Lower leg skin (tissue), 4 donors: Measurements from ENCODE around the gene RGS13. TPM values are rescaled to one million over a fixed set of nuclear protein-coding genes. Genes with fewer than 3 reads are reported as not detected.

ENCODE experiments used
- DNase-seq, 2 donors: peaks; one replicate each; pipeline ENCODE4 v3.0.0-alpha.2; 2019; ENCODE audit warnings: low spot score in 2 of 2
- H3K4me3 ChIP-seq: fragments of 200-600 bp; sonication (generic); 2 replicates; pipeline ENCODE4 v1.5.1; 2017; ENCODE audit warnings: mild to moderate bottlenecking, low read depth; ENCODE audit not compliant: poor library complexity, severe bottlenecking
- POLR2A ChIP-seq, 2 donors: fragments of 450-650 bp; IDR thresholded peaks; one replicate each; pipeline ENCODE4 v1.6.1; 2016 to 2017; ENCODE audit warnings: antibody characterized with exemption in 2 of 2, mild to moderate bottlenecking in 1 of 2, moderate library complexity in 1 of 2
- WGBS, 2 donors: methylation state at CpG; one replicate each; pipeline ENCODE4 v1.1.5; 2018; 5-methylcytosine and 5-hydroxymethylcytosine counted together
- intact Hi-C: fragments of 100-400 bp; cut with DNase I; formaldehyde crosslinking; loops from one replicate; pipeline ENCODE4 v1.15.0; 2023; ENCODE audit warnings: low total_unique reads
- total RNA-seq, 4 donors: library from RNA; depleted of rRNA; stranded (reverse); fragments of >200 nt; gene quantifications; one replicate each; pipeline ENCODE4 v1.1.0, GENCODE V29; 2016
- TF ChIP-seq, protein P1 (sequence below), 3 donors: fragments of 450-650 bp; IDR thresholded peaks; one replicate each; pipeline ENCODE4 v1.5.1; 2016; ENCODE audit warnings: antibody characterized with exemption in 3 of 3, mild to moderate bottlenecking in 3 of 3, moderate library complexity in 2 of 3

The RGS13 gene
- total RNA-seq, 4 donors from 2014 or later: 0.08 to 1.1 TPM; not detected in 2

DNA sequence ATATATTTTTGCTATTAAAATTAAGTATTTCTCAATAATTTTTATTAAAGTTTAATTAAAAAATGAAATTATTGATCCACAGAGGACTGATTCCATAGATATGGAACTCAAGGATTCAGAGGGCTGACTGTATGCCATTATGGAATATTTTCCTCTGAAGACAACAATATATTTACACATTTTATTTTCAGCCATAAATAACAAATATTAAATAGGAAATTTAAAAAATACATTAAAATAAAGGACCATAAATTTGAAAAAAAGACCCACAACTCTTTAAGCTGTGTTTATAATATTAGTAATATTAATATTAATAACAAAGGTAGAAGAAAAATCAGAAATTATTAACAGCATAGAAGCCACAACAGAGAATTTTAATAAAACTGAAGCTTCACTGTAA is 18.2 kb downstream of the RGS13 start:
- no peak for DNase-seq
- TF ChIP-seq, protein P1, sequence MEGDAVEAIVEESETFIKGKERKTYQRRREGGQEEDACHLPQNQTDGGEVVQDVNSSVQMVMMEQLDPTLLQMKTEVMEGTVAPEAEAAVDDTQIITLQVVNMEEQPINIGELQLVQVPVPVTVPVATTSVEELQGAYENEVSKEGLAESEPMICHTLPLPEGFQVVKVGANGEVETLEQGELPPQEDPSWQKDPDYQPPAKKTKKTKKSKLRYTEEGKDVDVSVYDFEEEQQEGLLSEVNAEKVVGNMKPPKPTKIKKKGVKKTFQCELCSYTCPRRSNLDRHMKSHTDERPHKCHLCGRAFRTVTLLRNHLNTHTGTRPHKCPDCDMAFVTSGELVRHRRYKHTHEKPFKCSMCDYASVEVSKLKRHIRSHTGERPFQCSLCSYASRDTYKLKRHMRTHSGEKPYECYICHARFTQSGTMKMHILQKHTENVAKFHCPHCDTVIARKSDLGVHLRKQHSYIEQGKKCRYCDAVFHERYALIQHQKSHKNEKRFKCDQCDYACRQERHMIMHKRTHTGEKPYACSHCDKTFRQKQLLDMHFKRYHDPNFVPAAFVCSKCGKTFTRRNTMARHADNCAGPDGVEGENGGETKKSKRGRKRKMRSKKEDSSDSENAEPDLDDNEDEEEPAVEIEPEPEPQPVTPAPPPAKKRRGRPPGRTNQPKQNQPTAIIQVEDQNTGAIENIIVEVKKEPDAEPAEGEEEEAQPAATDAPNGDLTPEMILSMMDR (IDR thresholded peaks at IDR 0.05): no peak
- no peak for TF ChIP-seq POLR2A (IDR thresholded peaks at IDR 0.05)
- intact Hi-C loops: loop anchor here (5.0 kb wide), 1 partner anchor 1202 kb away; no protein-coding TSS in a partner anchor
- no peak overlapping the region for H3K4me3 ChIP-seq

DNA sequence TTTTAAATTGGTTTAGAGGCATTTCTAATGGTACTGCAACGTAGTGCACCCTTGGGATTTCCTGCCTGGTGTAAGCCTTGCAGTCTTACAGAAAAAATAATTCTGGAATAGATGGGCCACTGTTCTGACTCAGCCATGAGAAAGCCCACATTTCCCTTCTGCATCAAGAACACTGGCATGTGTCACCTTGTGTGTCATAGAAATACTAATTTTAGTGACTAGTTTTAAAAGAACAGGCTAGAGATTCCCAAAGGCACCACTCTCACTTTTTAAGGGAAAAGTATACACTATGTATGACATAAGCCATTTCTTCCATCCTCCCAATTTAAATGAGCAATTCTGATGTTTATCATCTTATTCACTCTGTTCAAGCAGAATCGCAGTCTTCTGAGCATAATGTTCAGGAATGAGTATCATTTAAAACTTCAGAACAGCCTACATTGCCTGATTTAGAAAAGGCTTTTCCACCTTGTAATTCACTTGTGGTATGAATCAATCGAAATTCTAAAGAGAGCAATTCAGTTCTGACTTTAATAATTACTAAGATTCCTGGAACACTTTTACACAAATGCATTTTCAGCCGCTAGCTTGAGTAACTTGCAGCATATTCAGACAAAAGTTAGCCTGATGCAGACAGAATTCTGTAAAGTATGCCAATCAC is 18.8 kb downstream of the RGS13 start:
- DNase-seq: no peak
- H3K4me3 ChIP-seq: no peak overlapping the region
- 76 to 77% methylated on average over 4 of the region's 4 CpGs for WGBS, 2 donors
- intact Hi-C loops: loop anchor here (5.0 kb wide), 1 partner anchor 1202 kb away; no protein-coding TSS in a partner anchor
- TF ChIP-seq, protein P1 (IDR thresholded peaks at IDR 0.05): no peak
- TF ChIP-seq POLR2A (IDR thresholded peaks at IDR 0.05): no peak

DNA sequence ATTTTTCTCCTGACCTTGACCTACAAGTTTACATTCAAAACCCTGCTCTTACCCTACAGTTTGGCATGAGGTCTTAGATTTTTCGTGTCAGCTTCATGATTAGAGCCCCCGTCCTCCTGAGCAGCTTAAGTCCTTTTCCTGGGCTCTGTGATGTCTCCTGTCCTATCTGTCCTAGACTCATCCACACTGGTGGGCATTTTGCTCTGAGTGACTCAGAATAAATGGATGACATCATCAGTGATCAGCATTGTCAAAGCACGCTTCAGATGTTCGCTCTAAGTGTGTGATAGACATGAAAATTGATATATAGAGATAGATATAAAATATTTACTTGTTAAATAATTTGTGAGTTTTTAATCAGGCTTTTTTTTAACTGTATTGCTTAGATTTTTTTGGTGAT is 21.8 kb downstream of the RGS13 start:
- no peak overlapping the region for H3K4me3 ChIP-seq
- TF ChIP-seq POLR2A (IDR thresholded peaks at IDR 0.05): no peak
- TF ChIP-seq, protein P1 (IDR thresholded peaks at IDR 0.05): no peak
- intact Hi-C loops: no loop called here
- DNase-seq: no peak
- 84 to 89% methylated on average over 4 of the region's 4 CpGs for WGBS, 2 donors

DNA sequence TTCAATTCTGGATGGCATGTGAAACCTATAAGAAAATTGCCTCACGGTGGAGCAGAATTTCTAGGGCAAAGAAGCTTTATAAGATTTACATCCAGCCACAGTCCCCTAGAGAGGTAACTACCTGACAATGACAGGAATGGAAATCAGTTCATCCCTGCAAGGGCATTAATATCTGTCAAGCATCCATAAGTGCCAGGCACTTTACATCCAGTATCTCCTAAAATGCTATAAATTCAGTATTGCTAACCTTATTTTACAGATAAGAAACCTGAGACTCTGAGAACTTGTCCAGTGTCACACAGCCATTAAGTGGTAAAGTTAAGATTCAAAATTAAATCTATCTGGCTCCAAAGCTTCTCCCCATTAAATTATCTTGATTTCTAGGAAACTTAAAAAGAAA is 22.3 kb downstream of the RGS13 start:
- WGBS, 2 donors: 88 to 97% methylated on average over 1 of the region's 1 CpG
- no peak for DNase-seq
- intact Hi-C loops: no loop called here
- TF ChIP-seq, protein P1 (IDR thresholded peaks at IDR 0.05): no peak
- TF ChIP-seq POLR2A (IDR thresholded peaks at IDR 0.05): no peak
- no peak overlapping the region for H3K4me3 ChIP-seq

DNA sequence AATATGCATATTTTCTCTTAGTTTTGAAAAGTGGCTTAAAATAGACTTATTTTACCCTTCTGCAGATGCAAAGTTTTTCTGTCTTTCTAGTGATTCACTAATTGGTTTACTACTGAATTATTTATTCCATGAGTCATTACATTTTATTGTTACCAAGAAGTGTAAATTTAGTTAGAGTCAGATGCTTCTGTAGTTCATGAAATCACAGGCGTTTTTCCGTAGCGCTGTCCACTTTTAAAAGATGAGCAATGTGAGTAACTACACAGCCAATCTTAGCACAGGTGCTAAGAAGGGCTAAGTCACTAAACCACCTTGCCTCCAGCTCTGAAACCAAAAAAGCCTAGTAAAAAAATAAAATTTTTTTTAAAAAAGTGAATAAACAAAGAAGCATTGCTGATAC is 24.7 kb downstream of the RGS13 start:
- no peak overlapping the region for H3K4me3 ChIP-seq
- no peak for TF ChIP-seq POLR2A (IDR thresholded peaks at IDR 0.05)
- TF ChIP-seq, protein P1 (IDR thresholded peaks at IDR 0.05): no peak
- intact Hi-C loops: no loop called here
- no peak for DNase-seq
- 60 to 67% methylated on average over 3 of the region's 3 CpGs for WGBS, 2 donors
